Stimulated activated CD4-positive, alpha-beta T cell treated with anti-CD3 and anti-CD28 coated beads, Interleukin-4, amount 100 ng/mL, for 4 hours (primary cell): ENCODE results near the gene NAP1L5.

ENCODE experiments used
- DNase-seq, 2 experiments: peaks; one replicate each; pipeline ENCODE4 v3.0.0-alpha.2; 2020

Gene NAP1L5

GRCh38 chr4:88659890-88660208 is 37.8 kb downstream of the NAP1L5 start:
- DNase-seq: no peak

DNA sequence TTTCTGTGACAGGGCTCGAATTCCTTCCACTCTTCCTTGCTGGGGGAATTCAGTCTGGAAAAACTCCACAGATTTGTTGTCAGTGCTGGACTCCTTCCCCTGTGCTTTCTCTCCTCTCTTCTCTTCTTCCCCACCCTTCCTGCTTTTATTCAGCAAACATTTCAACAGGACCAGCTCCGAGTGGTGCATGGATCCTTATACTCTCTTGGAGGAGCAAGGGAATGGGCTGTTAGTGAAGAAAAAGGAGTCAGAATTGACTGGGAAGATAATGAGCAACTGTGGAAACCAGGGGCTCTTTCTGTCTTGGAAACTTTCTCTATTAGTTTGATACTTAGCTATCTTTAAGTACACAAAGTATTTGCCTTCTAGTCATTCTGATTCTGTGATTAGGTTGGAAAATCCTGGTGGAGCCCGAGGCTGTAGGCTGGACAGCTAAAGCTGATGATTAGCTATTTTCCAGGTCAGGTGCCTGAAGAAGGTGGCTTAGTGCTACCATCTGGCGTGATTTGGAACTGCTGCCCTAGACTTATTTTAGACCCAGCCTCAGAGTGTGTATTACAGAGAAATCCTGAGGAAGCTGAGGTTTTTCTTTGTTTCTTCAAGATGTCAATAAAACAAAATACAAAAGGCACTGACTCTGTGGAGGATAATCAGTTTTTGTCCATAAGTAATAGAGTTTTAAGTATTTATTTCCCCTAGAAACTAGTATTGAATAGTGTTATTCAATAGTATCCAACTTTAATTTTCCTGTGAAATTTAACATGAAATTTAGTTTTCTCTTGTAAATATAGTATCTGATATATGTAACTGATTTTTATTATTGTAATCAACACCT is 38.4 kb downstream of the NAP1L5 start:
- DNase-seq: peak in 1 of 2 experiments; percentile 12

DNA sequence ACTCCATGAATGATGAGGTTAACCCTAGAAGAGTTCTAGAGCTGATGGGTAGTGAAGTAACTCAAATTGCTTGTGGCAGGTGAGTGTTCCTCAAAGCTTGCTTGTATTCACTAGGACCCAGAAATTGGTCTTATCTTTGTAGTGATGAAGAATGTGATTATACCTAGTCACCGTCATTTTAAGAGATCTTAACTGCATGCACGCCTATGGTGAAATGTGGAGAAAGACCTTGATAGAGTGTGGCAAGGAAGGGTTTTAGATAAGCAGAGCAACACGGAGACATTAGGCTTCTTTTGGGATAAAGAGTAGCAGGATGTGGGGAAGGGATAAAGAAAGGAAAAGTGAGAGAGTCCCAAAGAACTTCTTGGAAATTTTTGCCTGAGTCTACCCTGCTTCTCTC is 42.4 kb downstream of the NAP1L5 start:
- no peak for DNase-seq

DNA sequence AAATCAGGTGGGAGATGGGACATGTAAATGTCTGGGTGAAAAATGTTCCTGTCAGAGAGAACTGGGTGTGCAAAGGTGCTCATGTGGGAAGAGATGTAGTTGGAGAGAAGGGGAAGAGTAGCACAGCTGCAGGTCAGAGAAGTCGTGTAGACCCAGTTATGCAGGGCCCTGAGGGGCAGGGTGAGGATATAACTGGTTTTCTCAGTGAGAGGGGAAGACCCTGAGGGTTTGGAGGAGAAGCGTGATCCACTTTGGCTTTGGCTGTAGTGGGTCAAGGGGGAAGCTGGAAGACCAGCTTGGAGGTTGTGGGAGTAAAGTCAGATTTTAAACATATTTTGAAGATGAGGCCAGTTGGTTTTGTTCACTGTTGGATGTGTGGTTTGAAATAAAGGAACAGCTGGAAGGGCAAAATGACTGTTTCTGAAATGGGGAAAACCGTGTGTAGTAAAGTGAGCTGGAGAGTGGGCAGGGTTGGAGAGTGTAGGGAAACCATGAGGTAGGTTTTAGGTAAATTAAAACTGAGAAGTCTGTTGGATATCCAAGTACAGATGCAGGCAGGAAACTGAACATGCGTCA is 44.2 kb downstream of the NAP1L5 start:
- DNase-seq: no peak

- DNase-seq: no peak
Observed at GRCh38 chr4:88649716-88650115, 47.9 kb downstream of the NAP1L5 start.

DNA sequence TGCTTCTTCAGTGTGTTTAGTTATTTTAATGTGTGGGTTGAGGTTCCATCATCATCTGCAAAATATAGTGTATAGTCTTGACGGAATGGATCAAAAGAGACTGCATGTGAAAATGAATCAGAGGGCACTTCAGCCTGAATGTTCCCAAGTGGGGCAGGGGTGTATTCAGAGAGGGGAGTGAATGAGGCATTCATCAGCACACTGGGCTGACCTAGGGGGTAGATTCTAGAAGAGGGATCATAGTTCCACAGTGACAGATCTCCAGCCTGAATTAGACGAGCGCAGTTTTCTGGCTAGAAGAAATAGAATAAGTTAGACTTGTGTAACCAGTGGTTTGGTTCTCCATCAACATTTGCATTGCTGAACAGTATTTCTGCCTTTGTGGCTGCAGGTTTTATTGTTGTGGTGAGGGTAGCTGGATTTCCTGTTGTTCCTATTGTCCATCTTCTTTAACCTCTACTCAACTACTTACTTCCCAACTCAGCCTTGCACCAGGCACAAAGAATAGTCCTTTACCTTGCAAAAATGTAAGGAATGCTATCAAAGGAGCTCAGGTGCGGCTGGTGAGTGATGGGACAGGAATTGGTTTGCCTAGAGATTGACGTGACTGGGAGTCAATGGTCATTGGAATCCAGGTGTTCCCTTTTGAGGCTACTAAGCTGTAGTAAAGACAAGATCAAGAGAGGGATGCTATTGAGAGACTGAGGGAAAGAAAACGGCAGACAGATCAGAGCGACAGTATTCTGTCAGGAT is 50.9 kb downstream of the NAP1L5 start:
- DNase-seq: no peak

DNA sequence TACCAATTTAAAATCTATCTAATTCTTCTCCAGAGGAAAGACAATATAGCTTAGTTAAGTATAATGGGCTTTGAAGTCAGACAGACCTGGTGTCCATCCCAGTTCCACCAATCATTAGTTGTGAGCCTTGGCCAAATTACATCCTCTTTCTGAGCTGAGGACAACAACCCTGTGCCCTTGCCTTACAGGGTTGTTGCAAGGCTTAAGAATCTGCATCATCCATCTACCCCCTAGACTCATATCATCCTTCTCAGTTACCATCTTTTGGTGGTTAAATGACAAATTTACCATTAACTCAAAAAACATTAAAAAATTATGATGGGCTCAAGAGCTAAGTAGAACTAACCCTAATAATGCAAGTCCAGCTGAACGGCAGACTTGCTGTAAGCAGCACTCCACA is 51.6 kb downstream of the NAP1L5 start:
- no peak for DNase-seq
